Suppressor macrophage treated with lipopolysaccharide for 4 hours (primary cell): ENCODE results near the gene FAM3C.
A peak's percentile ranks its signal among the peaks of the same experiment; 100 is the strongest.

Source experiments
- DNase-seq: peaks from one replicate; pipeline ENCODE4 v3.0.0-alpha.2; 2020

FAM3C gene

GRCh38 chr7:121376979-121377378, 19.1 kb downstream of the FAM3C start:
- peak; percentile 29 for DNase-seq

- DNase-seq, result no peak
Measured at GRCh38 chr7:121373177-121373576, 22.9 kb downstream of the FAM3C start.

GRCh38 chr7:121372376-121373010, 23.6 kb downstream of the FAM3C start:
- DNase-seq, result no peak

- DNase-seq, result no peak
Measured at GRCh38 chr7:121371883-121372282, 24.2 kb downstream of the FAM3C start.

GRCh38 chr7:121371367-121371766, 24.7 kb downstream of the FAM3C start:
- DNase-seq, result no peak

GRCh38 chr7:121369462-121369861, 26.6 kb downstream of the FAM3C start:
- DNase-seq, result no peak

GRCh38 chr7:121366852-121367431, 29.2 kb downstream of the FAM3C start:
- DNase-seq, result peak; percentile 49

- DNase-seq, result no peak
Measured at GRCh38 chr7:121360564-121360963, 35.5 kb downstream of the FAM3C start.

- DNase-seq, result no peak
Measured at GRCh38 chr7:121355574-121355973, 40.5 kb downstream of the FAM3C start.

- DNase-seq, result no peak
Measured at GRCh38 chr7:121352323-121352722, 43.8 kb downstream of the FAM3C start.

- DNase-seq, result no peak
Measured at GRCh38 chr7:121351682-121352081, 44.4 kb downstream of the FAM3C start.

- no peak for DNase-seq
Measured at GRCh38 chr7:121344497-121344896, 51.6 kb downstream of the FAM3C start.

GRCh38 chr7:121344093-121344492, 52.0 kb downstream of the FAM3C start:
- DNase-seq, result no peak

- DNase-seq, result peak; percentile 5
Measured at GRCh38 chr7:121343302-121343701, 52.8 kb downstream of the FAM3C start.

GRCh38 chr7:121342631-121343030, 53.5 kb downstream of the FAM3C start:
- DNase-seq, result no peak

- DNase-seq, result no peak
Measured at GRCh38 chr7:121341933-121342332, 54.2 kb downstream of the FAM3C start.

GRCh38 chr7:121339082-121339481, 57.0 kb downstream of the FAM3C start:
- DNase-seq, result no peak

- DNase-seq, result no peak
Measured at GRCh38 chr7:121337398-121337797, 58.7 kb downstream of the FAM3C start.

GRCh38 chr7:121336579-121336978, 59.5 kb downstream of the FAM3C start:
- DNase-seq, result no peak

GRCh38 chr7:121334875-121335648, 61.0 kb downstream of the FAM3C start:
- DNase-seq, result no peak

GRCh38 chr7:121334376-121334775, 61.7 kb downstream of the FAM3C start:
- DNase-seq, result no peak

GRCh38 chr7:121331574-121331973, 64.5 kb downstream of the FAM3C start:
- no peak for DNase-seq

GRCh38 chr7:121331048-121331447, 65.1 kb downstream of the FAM3C start:
- no peak for DNase-seq
